GM13977 (cell line): ENCODE data around the gene ST6GAL1.

ENCODE experiments used
- DNase-seq: peaks from one replicate; pipeline ENCODE4 v3.0.0; 2012; ENCODE audit warnings: low spot score
- CTCF ChIP-seq: IDR thresholded peaks from 2 replicates; pipeline ENCODE4 v1.5.1; 2012; ENCODE audit warnings: mild to moderate bottlenecking, control low read depth; ENCODE audit not compliant: insufficient read depth; ENCODE audit errors: extremely low read depth, missing control alignments
- in situ Hi-C: fragments of 300-500 bp; cut with MboI; formaldehyde crosslinking; loops from one replicate; pipeline ENCODE4 v1.12.0; 2022; ENCODE audit warnings: low sequenced_read_pairs, low pct_unique_long_range_greater_than_20kb, mixed read lengths, inconsistent platforms; ENCODE audit not compliant: unreplicated experiment

ST6GAL1 gene

GRCh38 chr3:186920301-186920700 is 10.0 kb upstream of the ST6GAL1 start:
- TF ChIP-seq CTCF = no peak
- in situ Hi-C loops = no loop called here
- no peak for DNase-seq

- no peak for TF ChIP-seq CTCF
- no peak for DNase-seq
- in situ Hi-C loops = no loop called here
Observed at GRCh38 chr3:186920796-186921195, 9.5 kb upstream of the ST6GAL1 start.

GRCh38 chr3:186921578-186921977 is 8.7 kb upstream of the ST6GAL1 start:
- no peak for TF ChIP-seq CTCF
- no peak for DNase-seq
- in situ Hi-C loops = no loop called here

- TF ChIP-seq CTCF = no peak
- DNase-seq = no peak
- in situ Hi-C loops = no loop called here
Observed at GRCh38 chr3:186922224-186922623, 8.1 kb upstream of the ST6GAL1 start.

GRCh38 chr3:186922790-186923189 is 7.5 kb upstream of the ST6GAL1 start:
- no peak for DNase-seq
- TF ChIP-seq CTCF = no peak
- in situ Hi-C loops = no loop called here

- no peak for TF ChIP-seq CTCF
- in situ Hi-C loops = no loop called here
Observed at GRCh38 chr3:186923241-186923640, 7.1 kb upstream of the ST6GAL1 start.

GRCh38 chr3:186925826-186926225 is 4.5 kb upstream of the ST6GAL1 start:
- in situ Hi-C loops = no loop called here
- TF ChIP-seq CTCF = no peak
- no peak for DNase-seq

More at GRCh38 chr3:186923241-186923640, 7.1 kb upstream of the ST6GAL1 start:
- DNase-seq = no peak
